Kidney epithelial cell (primary cell): ENCODE data around the gene OR8B12. TPM values are rescaled to one million over a fixed set of nuclear protein-coding genes. Genes with fewer than 3 reads are reported as not detected.

ENCODE experiments used
- DNase-seq: peaks from one replicate; pipeline ENCODE4 v3.0.0-alpha.2; 2010; ENCODE audit warnings: low read depth
- H3K27me3 ChIP-seq: 2 replicates; pipeline ENCODE4 v1.6.0; 2011; ENCODE audit warnings: low read length; ENCODE audit not compliant: control insufficient read depth, insufficient read depth
- H3K36me3 ChIP-seq: 2 replicates; pipeline ENCODE4 v1.5.1; 2011; ENCODE audit warnings: low read length; ENCODE audit not compliant: control insufficient read depth, insufficient read depth
- H3K4me3 ChIP-seq: 2 replicates; pipeline ENCODE4 v1.5.1; 2011; ENCODE audit warnings: low read depth, mild to moderate bottlenecking, control low read depth, low read length
- total RNA-seq: library from RNA; depleted of rRNA; stranded (reverse); fragments of >200 nt; gene quantifications from 2 replicates; pipeline ENCODE4 v1.2.3, GENCODE V29; 2015
- TF ChIP-seq, protein P1 (sequence below): IDR thresholded peaks from 2 replicates; pipeline ENCODE4 v1.5.1; 2011; ENCODE audit warnings: mild to moderate bottlenecking, moderate library complexity, low read length, control low read depth, inconsistent platforms; ENCODE audit not compliant: insufficient read depth, poor library complexity, severe bottlenecking

Gene OR8B12
- total RNA-seq, 1 donor from 2014 or later, result not detected

DNA sequence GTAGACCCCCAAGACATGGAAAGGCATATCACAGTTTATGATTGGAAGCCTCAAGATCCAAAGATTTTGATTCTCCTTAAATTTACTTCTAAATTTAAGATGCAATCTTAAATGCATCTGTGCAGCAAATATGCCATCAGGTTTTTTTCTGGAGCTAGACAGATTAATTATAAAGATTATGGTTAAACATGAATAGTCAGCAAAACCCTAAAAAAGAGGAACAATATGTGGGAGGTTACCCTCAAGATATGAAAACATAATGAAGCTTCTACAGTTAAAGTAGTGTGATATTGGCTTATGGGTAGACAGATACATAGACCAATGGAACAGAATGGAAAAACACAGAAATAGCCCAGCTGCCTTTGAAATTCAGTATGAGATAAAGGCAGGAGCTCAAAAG, 31.7 kb downstream of the OR8B12 start:
- DNase-seq, result no peak
- Histone ChIP-seq H3K36me3 (no peaks in the 10 kb centered on the region), H3K27me3 (no peaks in the 10 kb centered on the region), H3K4me3 (no peak overlapping the region)
- TF ChIP-seq, protein P1, sequence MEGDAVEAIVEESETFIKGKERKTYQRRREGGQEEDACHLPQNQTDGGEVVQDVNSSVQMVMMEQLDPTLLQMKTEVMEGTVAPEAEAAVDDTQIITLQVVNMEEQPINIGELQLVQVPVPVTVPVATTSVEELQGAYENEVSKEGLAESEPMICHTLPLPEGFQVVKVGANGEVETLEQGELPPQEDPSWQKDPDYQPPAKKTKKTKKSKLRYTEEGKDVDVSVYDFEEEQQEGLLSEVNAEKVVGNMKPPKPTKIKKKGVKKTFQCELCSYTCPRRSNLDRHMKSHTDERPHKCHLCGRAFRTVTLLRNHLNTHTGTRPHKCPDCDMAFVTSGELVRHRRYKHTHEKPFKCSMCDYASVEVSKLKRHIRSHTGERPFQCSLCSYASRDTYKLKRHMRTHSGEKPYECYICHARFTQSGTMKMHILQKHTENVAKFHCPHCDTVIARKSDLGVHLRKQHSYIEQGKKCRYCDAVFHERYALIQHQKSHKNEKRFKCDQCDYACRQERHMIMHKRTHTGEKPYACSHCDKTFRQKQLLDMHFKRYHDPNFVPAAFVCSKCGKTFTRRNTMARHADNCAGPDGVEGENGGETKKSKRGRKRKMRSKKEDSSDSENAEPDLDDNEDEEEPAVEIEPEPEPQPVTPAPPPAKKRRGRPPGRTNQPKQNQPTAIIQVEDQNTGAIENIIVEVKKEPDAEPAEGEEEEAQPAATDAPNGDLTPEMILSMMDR, result no peak

DNA sequence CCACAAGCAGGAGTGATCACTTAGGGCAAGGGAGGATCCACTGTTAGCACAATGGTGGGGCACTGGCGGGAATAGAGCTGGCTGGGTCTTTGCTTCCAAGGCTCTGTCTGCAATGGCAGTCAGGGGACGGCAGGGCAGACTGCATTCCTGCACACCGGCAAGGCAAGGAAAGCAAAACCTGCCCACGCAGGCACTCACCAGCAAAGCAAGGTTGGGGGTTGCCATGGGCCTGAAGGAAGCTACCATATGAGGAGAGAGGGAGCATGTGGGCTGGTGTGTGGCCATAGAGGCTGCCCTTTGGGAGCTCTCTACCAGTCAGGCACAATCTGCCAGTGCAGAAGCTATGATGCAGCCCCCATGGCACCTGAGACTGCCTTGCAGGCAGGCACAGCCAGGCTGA, 33.2 kb downstream of the OR8B12 start:
- TF ChIP-seq, protein P1, result no peak
- Histone ChIP-seq H3K36me3 (no peaks in the 10 kb centered on the region), H3K27me3 (no peaks in the 10 kb centered on the region), H3K4me3 (no peak overlapping the region)
- no peak for DNase-seq

DNA sequence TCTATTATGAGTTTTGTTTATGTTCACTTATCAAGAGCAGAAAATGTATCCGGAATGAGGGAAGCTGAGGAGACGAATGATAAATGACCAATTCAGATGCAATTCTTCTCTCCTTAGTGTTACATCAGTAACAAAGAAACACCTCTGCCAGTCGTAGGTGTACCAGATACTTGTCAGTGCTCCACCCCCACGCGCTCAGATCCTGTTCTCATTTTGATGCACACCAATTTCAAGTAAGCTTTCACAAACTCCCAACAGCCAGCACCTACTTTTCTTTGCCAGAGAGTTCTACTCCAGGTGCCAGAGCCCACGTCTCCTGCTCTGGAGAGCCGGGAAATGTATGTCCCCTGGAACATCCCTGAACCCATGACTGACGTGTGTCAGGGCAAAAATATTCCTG, 43.7 kb downstream of the OR8B12 start:
- TF ChIP-seq, protein P1, result no peak
- Histone ChIP-seq H3K27me3 (no peaks in the 10 kb centered on the region), H3K4me3 (no peak overlapping the region), H3K36me3 (no peaks in the 10 kb centered on the region)
- DNase-seq, result no peak

DNA sequence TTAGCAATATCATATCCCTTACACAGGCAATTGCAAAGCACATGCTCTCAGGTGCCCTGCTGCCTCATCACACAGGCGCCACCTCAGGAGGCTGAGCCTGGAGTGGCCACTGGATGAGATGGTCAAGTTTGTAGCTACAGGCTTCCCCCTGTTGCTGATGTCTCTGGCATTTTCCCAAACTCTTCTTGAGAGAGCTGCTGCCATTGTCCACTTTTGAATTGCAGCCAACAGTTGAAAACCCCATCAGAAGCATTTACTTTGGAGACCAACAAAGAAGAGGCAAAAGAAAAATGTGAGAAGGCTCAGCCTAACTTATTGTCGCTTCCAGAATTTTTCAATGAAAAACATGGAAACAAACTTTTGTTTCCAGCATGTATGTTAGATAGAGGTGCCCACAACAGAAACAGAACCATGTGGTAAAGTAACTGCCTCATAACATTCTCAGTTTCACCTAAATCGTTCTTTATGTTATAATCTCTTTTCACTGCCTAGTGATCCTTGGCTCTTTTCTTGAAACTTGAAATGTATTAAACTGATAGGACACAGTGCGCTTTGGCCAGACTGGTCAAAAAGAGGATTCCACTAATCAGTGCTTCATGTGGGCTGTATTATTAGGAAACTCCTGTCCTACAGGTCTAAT, 50.3 kb downstream of the OR8B12 start:
- TF ChIP-seq, protein P1, result no peak
- Histone ChIP-seq H3K27me3 (no peaks in the 10 kb centered on the region), H3K4me3 (no peak overlapping the region), H3K36me3 (no peaks in the 10 kb centered on the region)
- DNase-seq, result no peak

Other genes with a start within 250 kb of the OR8B12 start
- not detected in 2 replicates for gene OR8D1, start 229.7 kb downstream of the OR8B12 start, total RNA-seq
- gene OR8D2, start 223.5 kb downstream of the OR8B12 start, total RNA-seq, result not detected in 2 replicates
- gene OR8B2, start 159.2 kb downstream of the OR8B12 start, total RNA-seq, result not detected in 2 replicates
- gene OR8B3, start 144.6 kb downstream of the OR8B12 start, total RNA-seq, result not detected in 2 replicates
- gene OR8B4, start 118.8 kb downstream of the OR8B12 start, total RNA-seq, result not detected in 2 replicates
- not detected in 2 replicates for gene OR8B8, start 98.0 kb downstream of the OR8B12 start, total RNA-seq
- gene OR8A1, start 26.3 kb upstream of the OR8B12 start, total RNA-seq, result not detected in 2 replicates
- not detected in 2 replicates for gene PANX3, start 67.8 kb upstream of the OR8B12 start, total RNA-seq
- 45.4 and 53.7 TPM in 2 replicates for gene TBRG1, start 79.2 kb upstream of the OR8B12 start, total RNA-seq
- gene SIAE, start 130.1 kb upstream of the OR8B12 start, total RNA-seq, result 9.4 and 10.3 TPM in 2 replicates
- 14.1 and 15.8 TPM in 2 replicates for gene SPA17, start 130.2 kb upstream of the OR8B12 start, total RNA-seq
- gene NRGN, start 196.3 kb upstream of the OR8B12 start, total RNA-seq, result not detected in 2 replicates
- 0.50 TPM in 1 of 2 replicates, not detected in the other for gene VSIG2, start 208.6 kb upstream of the OR8B12 start, total RNA-seq
- 10.3 and 10.4 TPM in 2 replicates for gene ESAM, start 218.6 kb upstream of the OR8B12 start, total RNA-seq